B cell (primary cell): ENCODE results near the gene POTEM.
"Not testable (repeated sequence)": the region's sequence is repeated elsewhere in the genome, so short reads cannot be mapped to it uniquely, and the experiment has no call there.

Source experiments
- EZH2 ChIP-seq: IDR thresholded peaks from 2 replicates; pipeline ENCODE4 v1.6.1; 2012; ENCODE audit warnings: borderline replicate concordance, low read depth, mild to moderate bottlenecking, moderate library complexity, low read length; ENCODE audit not compliant: insufficient read depth, poor library complexity, severe bottlenecking
- TF ChIP-seq, protein P1 (sequence below): fragments of 200-600 bp; IDR thresholded peaks from one replicate; pipeline ENCODE4 v1.8.0; 2022; ENCODE audit warnings: antibody characterized with exemption, mild to moderate bottlenecking

DNA sequence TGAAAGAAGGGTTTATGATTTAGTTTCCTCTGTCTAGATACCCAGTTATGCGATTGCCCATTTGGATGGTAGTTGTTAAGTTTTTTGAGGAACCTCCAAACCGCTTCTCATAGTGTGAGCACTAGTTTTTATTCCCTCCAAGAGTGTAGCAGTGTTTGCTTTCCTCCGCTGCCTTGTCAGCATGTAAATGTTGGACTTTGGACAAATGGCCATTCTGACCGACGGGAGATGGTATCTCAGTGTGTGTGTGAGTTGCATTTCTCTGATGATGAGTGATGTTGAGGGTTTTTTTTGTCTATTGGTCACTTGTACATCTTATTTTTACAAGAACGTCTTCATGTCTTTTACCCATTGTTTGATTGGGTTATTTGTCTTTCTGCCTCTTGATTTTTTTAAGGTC lies 11.4 kb upstream of the POTEM start:
- TF ChIP-seq, protein P1, sequence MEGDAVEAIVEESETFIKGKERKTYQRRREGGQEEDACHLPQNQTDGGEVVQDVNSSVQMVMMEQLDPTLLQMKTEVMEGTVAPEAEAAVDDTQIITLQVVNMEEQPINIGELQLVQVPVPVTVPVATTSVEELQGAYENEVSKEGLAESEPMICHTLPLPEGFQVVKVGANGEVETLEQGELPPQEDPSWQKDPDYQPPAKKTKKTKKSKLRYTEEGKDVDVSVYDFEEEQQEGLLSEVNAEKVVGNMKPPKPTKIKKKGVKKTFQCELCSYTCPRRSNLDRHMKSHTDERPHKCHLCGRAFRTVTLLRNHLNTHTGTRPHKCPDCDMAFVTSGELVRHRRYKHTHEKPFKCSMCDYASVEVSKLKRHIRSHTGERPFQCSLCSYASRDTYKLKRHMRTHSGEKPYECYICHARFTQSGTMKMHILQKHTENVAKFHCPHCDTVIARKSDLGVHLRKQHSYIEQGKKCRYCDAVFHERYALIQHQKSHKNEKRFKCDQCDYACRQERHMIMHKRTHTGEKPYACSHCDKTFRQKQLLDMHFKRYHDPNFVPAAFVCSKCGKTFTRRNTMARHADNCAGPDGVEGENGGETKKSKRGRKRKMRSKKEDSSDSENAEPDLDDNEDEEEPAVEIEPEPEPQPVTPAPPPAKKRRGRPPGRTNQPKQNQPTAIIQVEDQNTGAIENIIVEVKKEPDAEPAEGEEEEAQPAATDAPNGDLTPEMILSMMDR, result not testable (repeated sequence)
- TF ChIP-seq EZH2, result not testable (repeated sequence)
